Uterus (tissue), 4 donors: ENCODE measurements around the gene RIMKLA. TPM values are rescaled to one million over a fixed set of nuclear protein-coding genes. Genes with fewer than 3 reads are reported as not detected.

Experiments
- DNase-seq, 2 donors: peaks; one replicate each; pipeline ENCODE4 v3.0.0-alpha.2; 2019 to 2020
- H3K27ac ChIP-seq, 2 donors: fragments of 200-600 bp; sonication (generic); 1 replicate in 1 of 2; 2 replicates in 1 of 2; pipeline ENCODE4 v1.5.1; 2016 to 2018
- H3K27me3 ChIP-seq, 2 donors: fragments of 200-600 bp; sonication (generic); one replicate each; pipeline ENCODE4 v1.5.1; 2018 to 2019; ENCODE audit warnings: control low read depth in 1 of 2
- H3K36me3 ChIP-seq, 2 donors: fragments of 200-600 bp; sonication (generic); one replicate each; pipeline ENCODE4 v1.5.1; 2019; ENCODE audit warnings: control low read depth in 1 of 2
- H3K4me1 ChIP-seq, 2 donors: fragments of 200-600 bp; sonication (generic); one replicate each; pipeline ENCODE4 v1.5.1; 2018 to 2019; ENCODE audit warnings: control low read depth in 1 of 2
- H3K4me3 ChIP-seq, 2 donors: fragments of 200-600 bp; sonication (generic); 1 replicate in 1 of 2; 2 replicates in 1 of 2; pipeline ENCODE4 v1.5.1; 2018 to 2019; ENCODE audit warnings: mild to moderate bottlenecking in 1 of 2
- H3K9me3 ChIP-seq, 2 donors: fragments of 200-600 bp; sonication (generic); one replicate each; pipeline ENCODE4 v1.5.1; 2019; ENCODE audit warnings: control low read depth in 1 of 2
- POLR2A ChIP-seq, 2 donors: fragments of 450-650 bp; IDR thresholded peaks; one replicate each; pipeline ENCODE4 v1.6.1; 2016; ENCODE audit warnings: antibody characterized with exemption in 2 of 2, mild to moderate bottlenecking in 1 of 2, moderate library complexity in 1 of 2
- intact Hi-C: fragments of 100-400 bp; cut with DNase I; formaldehyde crosslinking; loops from one replicate; pipeline ENCODE4 v1.15.1; 2023; ENCODE audit warnings: low total_unique reads
- total RNA-seq, 4 donors: library from RNA; depleted of rRNA in 3 of 4; stranded (reverse); fragments of >200 nt in 3 of 4; gene quantifications; one replicate each; pipeline versions ENCODE4 v1.1.0 to v1.2.4, GENCODE V29; 2014 to 2023
- TF ChIP-seq, protein P1 (sequence below), 4 experiments: fragments of 200-600 bp in 2 of 4; fragments of 450-650 bp in 2 of 4; sonication (generic) in 2 of 4; IDR thresholded peaks; one replicate each; pipeline ENCODE4 v1.5.1; 2016 to 2019; ENCODE audit warnings: antibody characterized with exemption in 4 of 4, mild to moderate bottlenecking in 2 of 4, moderate library complexity in 1 of 4
- donor health status: DM: yes; HTN: yes; CAD: no.

Gene RIMKLA
- total RNA-seq, 4 donors from 2014 or later, result under 0.01 to 1.6 (median 0.62) TPM; not detected in 1

GRCh38 chr1:42469727-42470126 lies 89.1 kb downstream of the RIMKLA start:
- intact Hi-C loops, result no loop called here
- Histone ChIP-seq H3K4me1 (no peaks in the 10 kb centered on the region), H3K4me3 (no peak overlapping the region), H3K27ac (no peak overlapping the region), H3K9me3 (no peaks in the 10 kb centered on the region), H3K36me3 (no peaks in the 10 kb centered on the region), H3K27me3 (no peaks in the 10 kb centered on the region)
- TF ChIP-seq, protein P1, sequence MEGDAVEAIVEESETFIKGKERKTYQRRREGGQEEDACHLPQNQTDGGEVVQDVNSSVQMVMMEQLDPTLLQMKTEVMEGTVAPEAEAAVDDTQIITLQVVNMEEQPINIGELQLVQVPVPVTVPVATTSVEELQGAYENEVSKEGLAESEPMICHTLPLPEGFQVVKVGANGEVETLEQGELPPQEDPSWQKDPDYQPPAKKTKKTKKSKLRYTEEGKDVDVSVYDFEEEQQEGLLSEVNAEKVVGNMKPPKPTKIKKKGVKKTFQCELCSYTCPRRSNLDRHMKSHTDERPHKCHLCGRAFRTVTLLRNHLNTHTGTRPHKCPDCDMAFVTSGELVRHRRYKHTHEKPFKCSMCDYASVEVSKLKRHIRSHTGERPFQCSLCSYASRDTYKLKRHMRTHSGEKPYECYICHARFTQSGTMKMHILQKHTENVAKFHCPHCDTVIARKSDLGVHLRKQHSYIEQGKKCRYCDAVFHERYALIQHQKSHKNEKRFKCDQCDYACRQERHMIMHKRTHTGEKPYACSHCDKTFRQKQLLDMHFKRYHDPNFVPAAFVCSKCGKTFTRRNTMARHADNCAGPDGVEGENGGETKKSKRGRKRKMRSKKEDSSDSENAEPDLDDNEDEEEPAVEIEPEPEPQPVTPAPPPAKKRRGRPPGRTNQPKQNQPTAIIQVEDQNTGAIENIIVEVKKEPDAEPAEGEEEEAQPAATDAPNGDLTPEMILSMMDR (IDR thresholded peaks at IDR 0.05), result no peak
- TF ChIP-seq POLR2A (IDR thresholded peaks at IDR 0.05), result no peak
- no peak for DNase-seq

Other genes with a start within 250 kb of the RIMKLA start
- gene GUCA2B, start 227.4 kb upstream of the RIMKLA start, total RNA-seq, result not detected
- gene GUCA2A, start 216.0 kb upstream of the RIMKLA start, total RNA-seq, result not detected
- gene FOXJ3, start 45.6 kb upstream of the RIMKLA start, total RNA-seq, result 10 to 100 TPM; 31.2 to 88.4 (median 81.5) TPM
- gene ZMYND12, start 75.2 kb downstream of the RIMKLA start, total RNA-seq, result 1 to 10 TPM in 1 of 4 donors, under 1 TPM in 1, not detected in 2; 0.59 to 5.7 TPM
- gene PPCS, start 75.8 kb downstream of the RIMKLA start, total RNA-seq, result 10 to 100 TPM; 11.5 to 76.3 (median 46.7) TPM
- 10 to 100 TPM in 1 of 4 donors, 1 to 10 TPM in 3; 1.5 to 11.0 (median 6.0) TPM for gene CCDC30, start 82.5 kb downstream of the RIMKLA start, total RNA-seq